K562 (cell line): ENCODE data around the gene KLK3. TPM values are rescaled to one million over a fixed set of nuclear protein-coding genes. Genes with fewer than 3 reads are reported as not detected.

Experiments
- CCNT2 ChIP-seq: IDR thresholded peaks from 2 replicates; pipeline ENCODE4 v1.6.1; 2011; ENCODE audit warnings: borderline replicate concordance, low read depth, mild to moderate bottlenecking, moderate library complexity, mixed read lengths, low read length; ENCODE audit not compliant: insufficient read length; ENCODE audit errors: extremely low read depth
- ELF4 ChIP-seq: fragments of 450-650 bp; formaldehyde crosslinking; IDR thresholded peaks from 2 replicates; pipeline ENCODE4 v1.4.0; 2022; ENCODE audit warnings: missing genetic modification characterization
- HNRNPLL ChIP-seq: fragments of 200-400 bp; formaldehyde crosslinking; IDR thresholded peaks from 2 replicates; pipeline ENCODE4 v1.6.1; 2017; ENCODE audit warnings: low read length, low read depth, mild to moderate bottlenecking; ENCODE audit not compliant: poor library complexity, severe bottlenecking
- JUN ChIP-seq, 2 experiments: sonication (generic) in 1 of 2; formaldehyde crosslinking in 1 of 2; IDR thresholded peaks; 2 replicates each; pipeline versions ENCODE4 v1.6.1 to v1.8.0; 2012 to 2022; ENCODE audit warnings: borderline replicate concordance in 2 of 2, mild to moderate bottlenecking in 2 of 2, improper control_type of control experiment in 1 of 2, low read depth in 1 of 2, low read length in 1 of 2, missing genetic modification reagents in 1 of 2
- KAT7 ChIP-seq: sonication (generic); formaldehyde crosslinking; IDR thresholded peaks from 2 replicates; pipeline ENCODE4 v1.8.0; 2022; ENCODE audit warnings: missing genetic modification reagents, mild to moderate bottlenecking, borderline replicate concordance
- KDM5B ChIP-seq: fragments of 200-600 bp; sonication (generic); IDR thresholded peaks from 2 replicates; pipeline ENCODE4 v1.6.1; 2012; ENCODE audit warnings: low read depth, mild to moderate bottlenecking, moderate library complexity, low read length, control low read depth, inconsistent platforms; ENCODE audit not compliant: insufficient replicate concordance
- PML ChIP-seq: IDR thresholded peaks from 2 replicates; pipeline ENCODE4 v1.6.1; 2012; ENCODE audit warnings: low read length, inconsistent platforms
- PPARD ChIP-seq: fragments of 250-450 bp; sonication (Bioruptor Pico); IDR thresholded peaks from 2 replicates; pipeline ENCODE4 v1.8.0; 2022; ENCODE audit warnings: inconsistent platforms, mild to moderate bottlenecking, moderate library complexity
- RBM22 ChIP-seq: fragments of 200-400 bp; formaldehyde crosslinking; IDR thresholded peaks from 2 replicates; pipeline ENCODE4 v1.6.1; 2018; ENCODE audit warnings: low read length, low read depth; ENCODE audit not compliant: poor library complexity, severe bottlenecking
- RHOXF2B ChIP-seq: fragments of 250-450 bp; sonication (Bioruptor Pico); conservative IDR thresholded peaks from 2 replicates; pipeline ENCODE4 v1.5.1; 2021
- SP1 ChIP-seq: sonication (generic); formaldehyde crosslinking; IDR thresholded peaks from 2 replicates; pipeline ENCODE4 v1.8.1; 2022; ENCODE audit warnings: mild to moderate bottlenecking, missing genetic modification reagents
- SUPT5H ChIP-seq: fragments of 450-650 bp; IDR thresholded peaks from 2 replicates; pipeline ENCODE4 v1.6.1; 2016
- TAL1 ChIP-seq: fragments of 450-650 bp; IDR thresholded peaks from 2 replicates; pipeline ENCODE4 v1.6.1; 2016; ENCODE audit warnings: mild to moderate bottlenecking
- ZBTB1 ChIP-seq: sonication (generic); formaldehyde crosslinking; IDR thresholded peaks from 2 replicates; pipeline ENCODE4 v1.8.1; 2023; ENCODE audit warnings: missing genetic modification reagents, low read depth, mild to moderate bottlenecking, borderline replicate concordance
- ZNF561 ChIP-seq: fragments of 450-650 bp; formaldehyde crosslinking; conservative IDR thresholded peaks from 2 replicates; pipeline ENCODE4 v1.4.0; 2020; ENCODE audit warnings: mild to moderate bottlenecking, moderate library complexity
- ZNF695 ChIP-seq: fragments of 450-650 bp; formaldehyde crosslinking; IDR thresholded peaks from 2 replicates; pipeline ENCODE4 v1.4.0; 2020; ENCODE audit warnings: mild to moderate bottlenecking, moderate library complexity
- ZNF699 ChIP-seq: fragments of 250-450 bp; sonication (Bioruptor Pico); IDR thresholded peaks from 2 replicates; pipeline ENCODE4 v1.8.0; 2021; ENCODE audit warnings: mild to moderate bottlenecking, moderate library complexity; ENCODE audit not compliant: insufficient replicate concordance
- ZNF785 ChIP-seq: fragments of 250-450 bp; sonication (Bioruptor Pico); IDR thresholded peaks from 2 replicates; pipeline ENCODE4 v1.4.0; 2020; ENCODE audit warnings: mild to moderate bottlenecking
- polyA plus RNA-seq, 8 experiments: library from polyadenylated mRNA; depleted of rRNA in 4 of 8; stranded (reverse) in 5 of 8; unstranded in 3 of 8; fragments of >200 nt; fragmentation: Nextera tagmentation in 2 of 8; fragmentation: Illumina TruSeq in 1 of 8; extraction: Ambion mirVana in 2 of 8; extraction: Trizol in 1 of 8; gene quantifications; 2 replicates each; pipeline versions ENCODE4 v1.2.1 to v1.2.3, GENCODE V29; 2011 to 2014; ENCODE audit warnings: inconsistent platforms in 1 of 8, missing spikeins in 1 of 8
- total RNA-seq, 7 experiments: library from RNA; depleted of rRNA in 6 of 7; stranded (reverse); fragments of >200 nt in 6 of 7; fragmentation: Illumina TruSeq in 2 of 7; extraction: Trizol in 2 of 7; gene quantifications; 2 replicates each; pipeline versions ENCODE4 v1.2.1 to v1.2.3, GENCODE V29; 2011 to 2021; ENCODE audit warnings: low replicate concordance in 1 of 7
- TF ChIP-seq, protein P1 (sequence below): fragments of 250-450 bp; sonication (Bioruptor Pico); IDR thresholded peaks from 2 replicates; pipeline ENCODE4 v1.5.0; 2020; ENCODE audit warnings: mild to moderate bottlenecking, borderline replicate concordance
- TF ChIP-seq, protein P2 (sequence below): fragments of 450-650 bp; formaldehyde crosslinking; IDR thresholded peaks from 2 replicates; pipeline ENCODE4 v1.4.0; 2022; ENCODE audit warnings: mild to moderate bottlenecking, moderate library complexity
- TF ChIP-seq, protein P3 (sequence below), 2 experiments: fragments of 450-650 bp; conservative IDR thresholded peaks; 2 replicates each; pipeline ENCODE4 v1.6.1; 2017; ENCODE audit warnings: mild to moderate bottlenecking in 2 of 2, moderate library complexity in 2 of 2
- TF ChIP-seq, protein P4 (sequence below): fragments of 200-800 bp; sonication (Bioruptor generic); IDR thresholded peaks from 2 replicates; pipeline ENCODE4 v1.6.1; 2017; ENCODE audit warnings: missing genetic modification characterization, missing compliant biosample characterization

The KLK3 gene
- total and polyA plus RNA-seq, 9 of the 15 experiments (the other 6 are each of a cell fraction or from before 2014, with no cell fraction given), result not detected

DNA sequence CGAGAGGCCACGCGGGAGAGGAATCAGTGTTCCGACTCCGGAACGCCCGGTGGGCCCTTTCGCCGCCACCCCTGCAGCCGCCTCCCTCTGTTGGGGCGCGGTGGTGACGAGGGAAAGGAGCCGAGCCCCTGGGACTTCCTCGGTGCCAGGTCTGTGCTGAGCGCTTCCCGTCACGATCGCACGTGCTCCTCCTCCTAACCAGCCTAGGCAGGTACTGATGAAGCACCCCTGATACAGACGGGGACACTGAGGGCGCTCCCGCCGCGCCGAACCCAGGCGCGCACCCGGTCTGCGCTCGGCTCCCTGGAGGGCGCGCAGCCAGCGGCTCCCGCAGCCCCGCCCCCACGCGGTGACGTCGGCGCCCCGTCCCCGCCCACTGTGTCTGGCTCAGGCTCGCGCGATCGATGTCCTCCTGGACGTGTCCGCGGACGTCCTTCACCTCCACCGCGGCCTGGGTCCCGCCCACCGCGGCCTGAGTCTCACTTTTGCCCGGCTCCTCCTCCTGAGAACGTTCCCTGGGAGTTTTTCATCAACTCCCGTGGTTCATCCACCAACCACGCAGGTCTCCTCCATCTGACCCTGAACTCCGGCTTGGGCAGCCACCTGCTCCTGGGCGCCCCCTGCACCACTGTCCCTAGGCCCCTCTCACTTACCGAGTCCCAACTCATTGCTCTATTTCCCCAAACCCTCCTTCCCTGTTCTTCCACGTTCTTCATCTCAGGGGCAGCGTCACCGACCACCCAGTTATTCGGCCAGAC lies 18.8 kb upstream of the KLK3 start (continued):
- TF ChIP-seq, protein P1, sequence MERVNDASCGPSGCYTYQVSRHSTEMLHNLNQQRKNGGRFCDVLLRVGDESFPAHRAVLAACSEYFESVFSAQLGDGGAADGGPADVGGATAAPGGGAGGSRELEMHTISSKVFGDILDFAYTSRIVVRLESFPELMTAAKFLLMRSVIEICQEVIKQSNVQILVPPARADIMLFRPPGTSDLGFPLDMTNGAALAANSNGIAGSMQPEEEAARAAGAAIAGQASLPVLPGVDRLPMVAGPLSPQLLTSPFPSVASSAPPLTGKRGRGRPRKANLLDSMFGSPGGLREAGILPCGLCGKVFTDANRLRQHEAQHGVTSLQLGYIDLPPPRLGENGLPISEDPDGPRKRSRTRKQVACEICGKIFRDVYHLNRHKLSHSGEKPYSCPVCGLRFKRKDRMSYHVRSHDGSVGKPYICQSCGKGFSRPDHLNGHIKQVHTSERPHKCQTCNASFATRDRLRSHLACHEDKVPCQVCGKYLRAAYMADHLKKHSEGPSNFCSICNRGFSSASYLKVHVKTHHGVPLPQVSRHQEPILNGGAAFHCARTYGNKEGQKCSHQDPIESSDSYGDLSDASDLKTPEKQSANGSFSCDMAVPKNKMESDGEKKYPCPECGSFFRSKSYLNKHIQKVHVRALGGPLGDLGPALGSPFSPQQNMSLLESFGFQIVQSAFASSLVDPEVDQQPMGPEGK (CRISPR knock-in tag), result no peak
- TF ChIP-seq ZNF785 (CRISPR knock-in tag), result no peak
- TF ChIP-seq CCNT2, result peak; percentile 87
- TF ChIP-seq PPARD, result no peak
- TF ChIP-seq, protein P2, sequence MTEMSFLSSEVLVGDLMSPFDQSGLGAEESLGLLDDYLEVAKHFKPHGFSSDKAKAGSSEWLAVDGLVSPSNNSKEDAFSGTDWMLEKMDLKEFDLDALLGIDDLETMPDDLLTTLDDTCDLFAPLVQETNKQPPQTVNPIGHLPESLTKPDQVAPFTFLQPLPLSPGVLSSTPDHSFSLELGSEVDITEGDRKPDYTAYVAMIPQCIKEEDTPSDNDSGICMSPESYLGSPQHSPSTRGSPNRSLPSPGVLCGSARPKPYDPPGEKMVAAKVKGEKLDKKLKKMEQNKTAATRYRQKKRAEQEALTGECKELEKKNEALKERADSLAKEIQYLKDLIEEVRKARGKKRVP (CRISPR knock-in tag), result no peak
- TF ChIP-seq ELF4 (CRISPR knock-in tag), result no peak
- no peak for TF ChIP-seq ZNF695 (CRISPR knock-in tag)
- TF ChIP-seq TAL1, result no peak
- no peak for TF ChIP-seq RHOXF2B
- no peak for TF ChIP-seq ZNF561 (CRISPR knock-in tag)
- TF ChIP-seq SUPT5H, result peak; percentile 76
- peak; percentile 33; the same call in 1 of the 2 replicates for TF ChIP-seq SP1 (CRISPR knock-in tag)
- TF ChIP-seq, protein P3, sequence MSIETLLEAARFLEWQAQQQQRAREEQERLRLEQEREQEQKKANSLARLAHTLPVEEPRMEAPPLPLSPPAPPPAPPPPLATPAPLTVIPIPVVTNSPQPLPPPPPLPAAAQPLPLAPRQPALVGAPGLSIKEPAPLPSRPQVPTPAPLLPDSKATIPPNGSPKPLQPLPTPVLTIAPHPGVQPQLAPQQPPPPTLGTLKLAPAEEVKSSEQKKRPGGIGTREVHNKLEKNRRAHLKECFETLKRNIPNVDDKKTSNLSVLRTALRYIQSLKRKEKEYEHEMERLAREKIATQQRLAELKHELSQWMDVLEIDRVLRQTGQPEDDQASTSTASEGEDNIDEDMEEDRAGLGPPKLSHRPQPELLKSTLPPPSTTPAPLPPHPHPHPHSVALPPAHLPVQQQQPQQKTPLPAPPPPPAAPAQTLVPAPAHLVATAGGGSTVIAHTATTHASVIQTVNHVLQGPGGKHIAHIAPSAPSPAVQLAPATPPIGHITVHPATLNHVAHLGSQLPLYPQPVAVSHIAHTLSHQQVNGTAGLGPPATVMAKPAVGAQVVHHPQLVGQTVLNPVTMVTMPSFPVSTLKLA (conservative IDR thresholded peaks at IDR 0.05), result peak; percentile 28 to 54; a peak in 3 of 4 replicates
- TF ChIP-seq RBM22, result no peak
- no peak for TF ChIP-seq JUN (IDR thresholded peaks at IDR 0.05; ENCODE audit: borderline replicate concordance, low read depth, low read length)
- no peak for TF ChIP-seq JUN (CRISPR knock-in tag; IDR thresholded peaks at IDR 0.05; ENCODE audit: borderline replicate concordance)
- TF ChIP-seq HNRNPLL, result no peak
- TF ChIP-seq PML, result peak; percentile 41; the same call in 1 of the 2 replicates
- no peak for TF ChIP-seq ZBTB1 (CRISPR knock-in tag)
- TF ChIP-seq KDM5B, result peak; percentile 91
- TF ChIP-seq ZNF699 (CRISPR knock-in tag), result no peak
- no peak; the same call in 1 of the 2 replicates for TF ChIP-seq KAT7
- TF ChIP-seq, protein P4, sequence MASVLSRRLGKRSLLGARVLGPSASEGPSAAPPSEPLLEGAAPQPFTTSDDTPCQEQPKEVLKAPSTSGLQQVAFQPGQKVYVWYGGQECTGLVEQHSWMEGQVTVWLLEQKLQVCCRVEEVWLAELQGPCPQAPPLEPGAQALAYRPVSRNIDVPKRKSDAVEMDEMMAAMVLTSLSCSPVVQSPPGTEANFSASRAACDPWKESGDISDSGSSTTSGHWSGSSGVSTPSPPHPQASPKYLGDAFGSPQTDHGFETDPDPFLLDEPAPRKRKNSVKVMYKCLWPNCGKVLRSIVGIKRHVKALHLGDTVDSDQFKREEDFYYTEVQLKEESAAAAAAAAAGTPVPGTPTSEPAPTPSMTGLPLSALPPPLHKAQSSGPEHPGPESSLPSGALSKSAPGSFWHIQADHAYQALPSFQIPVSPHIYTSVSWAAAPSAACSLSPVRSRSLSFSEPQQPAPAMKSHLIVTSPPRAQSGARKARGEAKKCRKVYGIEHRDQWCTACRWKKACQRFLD (CRISPR knock-in tag), result no peak
